Glomerular visceral epithelial cell (primary cell): ENCODE measurements around the gene WDFY3.
"Not testable (repeated sequence)": the region's sequence is repeated elsewhere in the genome, so short reads cannot be mapped to it uniquely, and the experiment has no call there.

Source experiments
- DNase-seq: peaks from one replicate; pipeline ENCODE4 v3.0.0-alpha.2; 2016; ENCODE audit errors: extremely low spot score

WDFY3 gene

GRCh38 chr4:84673475-84674240 is 292.8 kb downstream of the WDFY3 start:
- DNase-seq, result peak; percentile 80

GRCh38 chr4:84672177-84672576 is 294.3 kb downstream of the WDFY3 start:
- no peak for DNase-seq

GRCh38 chr4:84669201-84669600 is 297.3 kb downstream of the WDFY3 start:
- DNase-seq, result no peak

- DNase-seq, result no peak
Observed at GRCh38 chr4:84666439-84666838, 300.1 kb downstream of the WDFY3 start.

- not testable (repeated sequence) for DNase-seq
Observed at GRCh38 chr4:84664767-84665166, 301.7 kb downstream of the WDFY3 start.

- DNase-seq, result no peak
Observed at GRCh38 chr4:84661191-84661939, 305.1 kb downstream of the WDFY3 start.

GRCh38 chr4:84660606-84661005 is 305.9 kb downstream of the WDFY3 start:
- DNase-seq, result no peak

- DNase-seq, result no peak
Observed at GRCh38 chr4:84652478-84652877, 314.0 kb downstream of the WDFY3 start.

GRCh38 chr4:84651499-84651898 is 315.0 kb downstream of the WDFY3 start:
- no peak for DNase-seq

- DNase-seq, result no peak
Observed at GRCh38 chr4:84648863-84649647, 317.4 kb downstream of the WDFY3 start.

GRCh38 chr4:84648178-84648577 is 318.3 kb downstream of the WDFY3 start:
- DNase-seq, result no peak

- no peak for DNase-seq
Observed at GRCh38 chr4:84647312-84647884, 319.1 kb downstream of the WDFY3 start.

- no peak for DNase-seq
Observed at GRCh38 chr4:84644087-84644486, 322.4 kb downstream of the WDFY3 start.

GRCh38 chr4:84639145-84639544 is 327.3 kb downstream of the WDFY3 start:
- no peak for DNase-seq

- DNase-seq, result no peak
Observed at GRCh38 chr4:84638092-84638491, 328.4 kb downstream of the WDFY3 start.

- DNase-seq, result no peak
Observed at GRCh38 chr4:84634961-84635360, 331.5 kb downstream of the WDFY3 start.

- peak; percentile 13 for DNase-seq
Observed at GRCh38 chr4:84632092-84632491, 334.4 kb downstream of the WDFY3 start.

- DNase-seq, result no peak
Observed at GRCh38 chr4:84631573-84631972, 334.9 kb downstream of the WDFY3 start.

- no peak for DNase-seq
Observed at GRCh38 chr4:84626673-84627072, 339.8 kb downstream of the WDFY3 start.

- no peak for DNase-seq
Observed at GRCh38 chr4:84623661-84624060, 342.8 kb downstream of the WDFY3 start.

- no peak for DNase-seq
Observed at GRCh38 chr4:84622959-84623358, 343.5 kb downstream of the WDFY3 start.
